Activated CD4-positive, alpha-beta T cell treated with anti-CD3 and anti-CD28 coated beads, Interleukin-2, amount 50 U/mL, for 48 hours (primary cell): ENCODE data around the gene RAX2.
"Not testable (repeated sequence)": the region's sequence is repeated elsewhere in the genome, so short reads cannot be mapped to it uniquely, and the experiment has no call there.

ENCODE experiments used
- DNase-seq, 2 experiments: peaks; one replicate each; pipeline ENCODE4 v3.0.0-alpha.2; 2020

Gene RAX2

GRCh38 chr19:3775831-3776230, 3.8 kb upstream of the RAX2 start:
- no peak for DNase-seq

- no peak for DNase-seq
Observed at GRCh38 chr19:3775374-3775711, 3.3 kb upstream of the RAX2 start.

GRCh38 chr19:3774621-3775373, 2.8 kb upstream of the RAX2 start:
- no peak for DNase-seq

- DNase-seq, result no peak
Observed at GRCh38 chr19:3773814-3774515, 1.9 kb upstream of the RAX2 start.

- no peak for DNase-seq
Observed at GRCh38 chr19:3771000-3771905, 775 bp downstream of the RAX2 start.

GRCh38 chr19:3770136-3770999, 1.7 kb downstream of the RAX2 start:
- DNase-seq, result no peak

- DNase-seq, result no peak
Observed at GRCh38 chr19:3769494-3769893, 2.5 kb downstream of the RAX2 start.

GRCh38 chr19:3768748-3769099, 3.3 kb downstream of the RAX2 start:
- DNase-seq, result no peak

GRCh38 chr19:3768015-3768747, 3.8 kb downstream of the RAX2 start:
- DNase-seq, result no peak

- no peak for DNase-seq
Observed at GRCh38 chr19:3767050-3767449, 5.0 kb downstream of the RAX2 start.

- no peak for DNase-seq
Observed at GRCh38 chr19:3766520-3766919, 5.5 kb downstream of the RAX2 start.

GRCh38 chr19:3765757-3766156, 6.3 kb downstream of the RAX2 start:
- not testable (repeated sequence) for DNase-seq

GRCh38 chr19:3765121-3765520, 6.9 kb downstream of the RAX2 start:
- DNase-seq, result no peak

GRCh38 chr19:3762501-3763459, 9.2 kb downstream of the RAX2 start, which contains the start of gene MRPL54:
MRPL54 (plus strand) TSS chr19:3762682; CDS start chr19:3762701, 19 bp downstream.
- peak; percentile 98 to 99 for DNase-seq

- no peak for DNase-seq
Observed at GRCh38 chr19:3762130-3762473, 9.9 kb downstream of the RAX2 start.

- DNase-seq, result peak; percentile 97 to 98
Observed at GRCh38 chr19:3761382-3762129, 10.5 kb downstream of the RAX2 start, which contains the start of gene APBA3. APBA3 (minus strand) TSS chr19:3761692; CDS start chr19:3760264, 1,428 bp downstream.

GRCh38 chr19:3760871-3761361, 11.1 kb downstream of the RAX2 start:
- DNase-seq, result peak; percentile 23 to 24

- no peak for DNase-seq
Observed at GRCh38 chr19:3759482-3760254, 12.4 kb downstream of the RAX2 start.

GRCh38 chr19:3758297-3758696, 13.7 kb downstream of the RAX2 start:
- not testable (repeated sequence) for DNase-seq
